Fibroblast of pulmonary artery (primary cell): ENCODE measurements around the gene VPS26B.
"Not testable (repeated sequence)": the region's sequence is repeated elsewhere in the genome, so short reads cannot be mapped to it uniquely, and the experiment has no call there.

Experiments used
- DNase-seq: peaks from one replicate; pipeline ENCODE4 v3.0.0-alpha.2; 2010; ENCODE audit warnings: low read depth
- H3K4me3 ChIP-seq: replicated peaks from 2 replicates; pipeline ENCODE4 v1.5.1; 2011; ENCODE audit warnings: low read depth, mild to moderate bottlenecking, control low read depth, low read length, moderate library complexity
- TF ChIP-seq, protein P1 (sequence below): IDR thresholded peaks from 2 replicates; pipeline ENCODE4 v1.5.1; 2011; ENCODE audit warnings: mild to moderate bottlenecking, control low read depth, low read length, inconsistent platforms; ENCODE audit errors: missing control alignments

VPS26B gene

DNA sequence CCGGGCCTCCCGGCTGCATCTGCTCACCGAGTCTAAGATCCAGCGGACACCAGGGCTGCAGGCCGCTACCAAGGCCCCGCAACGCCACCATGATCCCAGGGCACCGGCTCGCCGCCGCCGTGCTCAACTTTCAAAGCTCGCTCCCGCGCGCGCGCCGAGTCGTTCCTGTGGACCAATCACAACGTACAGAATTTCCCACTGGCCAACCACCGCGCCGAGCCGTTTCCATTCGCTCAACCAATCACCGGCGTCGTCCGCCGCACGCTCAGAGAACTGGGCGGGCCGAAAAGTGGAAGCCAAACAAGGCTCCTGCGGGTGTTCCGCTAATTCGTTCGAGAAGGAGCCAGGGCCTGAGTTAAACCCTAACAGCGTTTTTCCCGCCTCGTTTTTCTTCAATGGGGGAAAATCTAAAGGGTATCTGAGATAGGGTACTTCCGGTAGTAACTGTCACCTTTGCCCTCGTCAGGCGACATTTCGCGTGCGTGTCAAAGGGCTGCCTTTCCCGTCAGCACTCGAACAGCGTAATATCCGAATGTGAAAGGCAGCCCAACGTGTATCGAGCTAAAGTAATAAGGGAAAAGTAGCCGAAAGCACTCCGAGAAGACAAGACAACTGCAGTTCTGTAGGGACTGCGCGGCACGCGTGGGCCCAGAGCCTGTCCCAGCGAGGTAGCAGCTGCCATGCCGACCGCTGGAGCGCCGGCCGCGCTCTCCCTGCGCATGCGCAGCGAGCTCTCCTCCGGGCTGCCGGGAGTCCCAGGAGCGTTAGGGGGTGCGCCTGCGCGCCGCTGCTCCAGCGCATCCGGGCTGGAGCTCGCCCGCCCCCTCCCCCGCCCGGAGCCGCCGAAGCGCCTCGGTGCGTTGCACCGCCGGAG lies at the start of gene VPS26B, which contains the start of gene NCAPD3:
TSS of gene VPS26B (plus strand) at position 836 of the 874 bp plus-strand sequence. CDS start 452 bp downstream, outside the sequence.
TSS of gene NCAPD3 (minus strand) at position 132 of the 874 bp plus-strand sequence. CDS start at position 91, 41 bp downstream.
- peak within 1 kb of the TSS; percentile 95 for H3K4me3 ChIP-seq
- peak; percentile 96 for DNase-seq
- TF ChIP-seq, protein P1, sequence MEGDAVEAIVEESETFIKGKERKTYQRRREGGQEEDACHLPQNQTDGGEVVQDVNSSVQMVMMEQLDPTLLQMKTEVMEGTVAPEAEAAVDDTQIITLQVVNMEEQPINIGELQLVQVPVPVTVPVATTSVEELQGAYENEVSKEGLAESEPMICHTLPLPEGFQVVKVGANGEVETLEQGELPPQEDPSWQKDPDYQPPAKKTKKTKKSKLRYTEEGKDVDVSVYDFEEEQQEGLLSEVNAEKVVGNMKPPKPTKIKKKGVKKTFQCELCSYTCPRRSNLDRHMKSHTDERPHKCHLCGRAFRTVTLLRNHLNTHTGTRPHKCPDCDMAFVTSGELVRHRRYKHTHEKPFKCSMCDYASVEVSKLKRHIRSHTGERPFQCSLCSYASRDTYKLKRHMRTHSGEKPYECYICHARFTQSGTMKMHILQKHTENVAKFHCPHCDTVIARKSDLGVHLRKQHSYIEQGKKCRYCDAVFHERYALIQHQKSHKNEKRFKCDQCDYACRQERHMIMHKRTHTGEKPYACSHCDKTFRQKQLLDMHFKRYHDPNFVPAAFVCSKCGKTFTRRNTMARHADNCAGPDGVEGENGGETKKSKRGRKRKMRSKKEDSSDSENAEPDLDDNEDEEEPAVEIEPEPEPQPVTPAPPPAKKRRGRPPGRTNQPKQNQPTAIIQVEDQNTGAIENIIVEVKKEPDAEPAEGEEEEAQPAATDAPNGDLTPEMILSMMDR, result no peak

DNA sequence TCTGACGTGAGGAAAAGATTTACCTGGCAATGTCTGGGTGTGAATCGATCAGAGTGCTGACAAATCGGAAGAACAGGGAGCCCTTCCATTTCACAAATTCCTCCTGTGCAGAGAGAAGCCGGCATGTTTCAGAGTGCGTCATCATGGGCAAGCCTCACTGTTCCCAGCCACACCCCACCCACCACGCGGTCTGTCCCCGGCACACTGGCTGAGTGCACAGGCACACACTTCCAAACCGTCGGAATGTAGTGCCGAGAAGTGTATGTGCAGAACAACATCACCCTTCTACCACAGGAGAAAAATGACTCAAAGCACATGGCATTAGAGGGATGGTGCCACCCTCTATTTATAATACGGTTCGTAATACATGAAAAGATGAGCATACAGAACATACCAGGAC lies 48.2 kb upstream of the VPS26B start:
- no peak overlapping the region for H3K4me3 ChIP-seq
- TF ChIP-seq, protein P1, result no peak
- no peak for DNase-seq

DNA sequence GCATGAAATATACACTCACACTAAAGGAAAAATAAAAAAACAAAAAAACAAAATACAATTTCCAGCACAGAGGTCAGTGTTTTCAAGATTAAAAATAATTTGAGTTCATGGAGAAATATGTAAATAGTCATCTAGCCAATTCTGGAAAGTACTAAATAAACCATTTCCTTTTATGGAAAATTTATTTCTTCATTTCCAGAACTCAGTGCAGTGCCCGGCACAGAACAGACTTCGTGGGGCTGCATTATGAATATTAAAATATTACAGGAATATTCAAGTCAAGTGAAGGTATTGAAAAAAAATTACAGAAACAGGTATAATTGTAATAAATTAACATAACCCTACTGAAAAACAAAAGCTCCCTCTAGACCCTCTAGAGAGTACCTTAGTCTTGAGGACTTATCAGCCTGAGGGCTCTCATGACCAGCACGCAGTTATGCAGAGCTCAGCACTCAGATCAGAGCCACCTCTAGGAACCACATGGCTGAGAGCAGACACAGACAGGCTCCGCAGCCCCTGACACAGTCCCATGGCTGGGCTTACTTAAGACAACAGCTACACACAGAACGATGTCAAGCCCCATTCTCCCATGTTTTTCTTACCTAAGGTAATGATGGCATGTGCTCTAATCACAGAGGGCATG lies 46.3 kb upstream of the VPS26B start:
- TF ChIP-seq, protein P1, result no peak
- no peak overlapping the region for H3K4me3 ChIP-seq
- no peak for DNase-seq

DNA sequence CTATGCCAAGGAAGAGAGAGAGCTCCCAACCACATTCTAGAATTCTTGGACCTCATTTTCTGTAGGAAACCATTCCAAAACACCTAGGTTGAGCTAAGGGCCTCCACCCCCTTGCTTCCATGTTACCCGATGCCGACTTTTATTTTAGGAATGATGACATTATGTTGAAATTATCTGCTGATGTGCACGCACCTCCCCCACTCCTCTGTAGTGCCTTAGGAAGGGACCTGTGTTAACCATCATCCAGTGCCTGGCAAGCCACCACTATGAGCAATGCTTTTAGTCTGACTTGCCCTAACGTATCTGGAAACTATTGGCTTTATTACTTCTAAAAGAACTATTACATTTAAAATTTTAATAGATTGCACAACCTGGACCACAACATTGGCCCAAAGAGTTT lies 42.8 kb upstream of the VPS26B start:
- TF ChIP-seq, protein P1, result no peak
- DNase-seq, result peak; percentile 4
- H3K4me3 ChIP-seq, result no peak overlapping the region

DNA sequence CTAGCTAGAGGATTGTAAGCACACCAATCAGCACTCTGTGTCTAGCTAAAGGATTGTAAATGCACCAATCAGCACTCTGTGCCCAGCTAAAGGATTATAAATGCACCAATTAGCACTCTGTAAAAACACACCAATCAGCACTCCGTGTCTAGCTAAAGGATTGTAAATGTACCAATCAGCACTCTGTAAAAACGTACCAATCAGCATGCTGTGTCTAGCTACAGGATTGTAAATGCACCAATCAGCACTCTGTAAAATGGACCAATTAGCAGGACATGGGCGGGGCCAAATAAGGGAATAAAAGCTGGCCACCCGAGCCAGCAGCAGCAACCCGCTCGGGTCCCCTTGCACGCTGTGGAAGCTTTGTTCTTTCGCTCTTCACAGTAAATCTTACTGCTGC lies 36.4 kb upstream of the VPS26B start:
- DNase-seq, H3K4me3 ChIP-seq: not testable (repeated sequence)

DNA sequence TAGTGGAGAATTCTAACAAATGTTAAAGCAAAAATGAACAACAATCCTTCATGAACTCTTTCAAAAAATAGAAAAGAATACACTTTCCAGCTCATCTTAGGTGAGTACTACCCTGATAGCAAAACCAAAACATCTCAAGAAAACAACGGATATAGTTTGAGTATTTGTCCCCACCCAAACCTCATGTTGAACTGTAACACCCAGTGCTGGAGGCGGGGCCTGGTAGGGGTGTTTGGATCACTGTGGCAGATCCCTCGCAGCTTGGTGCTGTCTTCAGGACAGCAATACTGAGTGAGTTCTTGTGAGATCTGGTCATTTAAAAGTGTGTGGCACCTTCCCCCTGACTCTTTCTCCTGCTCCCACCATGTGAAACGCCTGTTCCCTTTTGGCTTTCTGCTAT lies 27.7 kb upstream of the VPS26B start:
- TF ChIP-seq, protein P1, result no peak

DNA sequence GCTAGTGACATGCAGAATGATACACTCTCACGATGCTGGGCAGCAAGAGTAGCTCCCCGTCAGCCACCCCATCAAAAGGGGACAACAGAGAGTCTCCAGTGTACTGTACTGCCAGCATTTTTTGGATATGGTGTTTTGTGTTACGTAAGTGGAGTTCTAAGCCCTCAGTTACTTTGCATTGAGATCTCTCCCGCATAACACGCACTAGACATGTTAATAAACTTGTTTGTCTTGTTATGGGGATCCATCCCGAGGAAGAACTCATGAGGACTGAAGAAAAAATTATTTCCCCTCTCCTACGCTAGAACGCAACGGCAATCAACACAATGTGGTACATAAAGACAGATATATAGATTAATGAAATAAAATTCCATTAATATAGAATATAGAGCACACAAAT lies 24.9 kb upstream of the VPS26B start:
- no peak for DNase-seq
- no peak overlapping the region for H3K4me3 ChIP-seq
- TF ChIP-seq, protein P1, result no peak

More for the DNA sequence above, 27.7 kb upstream of the VPS26B start:
- DNase-seq, result no peak
- no peak overlapping the region for H3K4me3 ChIP-seq
